T-helper 17 cell (primary cell): ENCODE measurements around the gene SELENOH. TPM values are rescaled to one million over a fixed set of nuclear protein-coding genes. Genes with fewer than 3 reads are reported as not detected.
A peak's percentile ranks its signal among the peaks of the same experiment; 100 is the strongest.
"Not testable (repeated sequence)": the region's sequence is repeated elsewhere in the genome, so short reads cannot be mapped to it uniquely, and the experiment has no call there.

Experiments used
- ATAC-seq: fragments of 150-1000 bp; cut with Tn5 transposase; 2 replicates; pipeline ENCODE4 v1.10.0; 2021; ENCODE audit warnings: mild to moderate bottlenecking, moderate library complexity
- DNase-seq, 3 donors: peaks; one replicate each; pipeline versions ENCODE4 v3.0.0 to v3.0.0-alpha.2; 2020 to 2021
- H3K9me3 ChIP-seq: one replicate; pipeline ENCODE4 v1.7.0; 2013; ENCODE audit warnings: low read length, mild to moderate bottlenecking; ENCODE audit not compliant: control insufficient read depth, poor library complexity, severe bottlenecking
- H3K27ac Mint-ChIP-seq: one replicate; pipeline ENCODE4 v1.8.0; 2022; ENCODE audit warnings: mild to moderate bottlenecking, moderate library complexity, mixed read lengths
- H3K27me3 Mint-ChIP-seq: one replicate; pipeline ENCODE4 v1.8.0; 2022; ENCODE audit warnings: mixed read lengths
- H3K36me3 Mint-ChIP-seq: one replicate; pipeline ENCODE4 v1.8.0; 2022; ENCODE audit warnings: low read depth, mixed read lengths
- H3K4me1 Mint-ChIP-seq: one replicate; pipeline ENCODE4 v1.8.0; 2022; ENCODE audit warnings: mild to moderate bottlenecking, mixed read lengths
- H3K4me3 Mint-ChIP-seq: one replicate; pipeline ENCODE4 v1.8.0; 2022; ENCODE audit warnings: mild to moderate bottlenecking, moderate library complexity, mixed read lengths
- total RNA-seq, 4 donors: library from RNA in 2 of 4; stranded (reverse) in 2 of 4; gene quantifications; one replicate each; pipeline ENCODE4 v1.2.3 and lab custom pipeline; 2022 to 2026

The SELENOH gene
- total RNA-seq, 2 donors from 2014 or later = 70.0 to 72.6 TPM

- H3K36me3 Mint-ChIP-seq, ATAC-seq, H3K4me3 Mint-ChIP-seq, H3K27me3 Mint-ChIP-seq, H3K9me3 ChIP-seq, DNase-seq, H3K27ac Mint-ChIP-seq: not testable (repeated sequence)
- H3K4me1 Mint-ChIP-seq = peaks cover 15% of the 10 kb centered on the region
Observed at GRCh38 chr11:57716726-57717125, 24.6 kb upstream of the SELENOH start.

- H3K4me1 Mint-ChIP-seq = peaks cover 6% of the 10 kb centered on the region
- H3K27me3 Mint-ChIP-seq = no peaks in the 10 kb centered on the region
- no peak overlapping the region for H3K4me3 Mint-ChIP-seq
- H3K9me3 ChIP-seq = no peaks in the 10 kb centered on the region
- DNase-seq (no peak), ATAC-seq (no peak)
- H3K36me3 Mint-ChIP-seq = no peaks in the 10 kb centered on the region
- H3K27ac Mint-ChIP-seq = no peak overlapping the region
Observed at GRCh38 chr11:57727185-57727584, 14.1 kb upstream of the SELENOH start.

- no peaks in the 10 kb centered on the region for H3K9me3 ChIP-seq
- H3K36me3 Mint-ChIP-seq = no peaks in the 10 kb centered on the region
- no peaks in the 10 kb centered on the region for H3K27me3 Mint-ChIP-seq
- DNase-seq (no peak), ATAC-seq (no peak)
- no peak overlapping the region for H3K4me3 Mint-ChIP-seq
- H3K4me1 Mint-ChIP-seq = peaks cover 7% of the 10 kb centered on the region
- H3K27ac Mint-ChIP-seq = no peak overlapping the region
Observed at GRCh38 chr11:57728829-57729228, 12.5 kb upstream of the SELENOH start.

GRCh38 chr11:57729479-57729878 lies 11.8 kb upstream of the SELENOH start:
- H3K4me3 Mint-ChIP-seq = no peak overlapping the region
- no peak overlapping the region for H3K27ac Mint-ChIP-seq
- ATAC-seq = no peak
- H3K9me3 ChIP-seq = no peaks in the 10 kb centered on the region
- H3K36me3 Mint-ChIP-seq = no peaks in the 10 kb centered on the region
- no peak for DNase-seq
- H3K4me1 Mint-ChIP-seq = peaks cover 7% of the 10 kb centered on the region
- H3K27me3 Mint-ChIP-seq = no peaks in the 10 kb centered on the region

DNA sequence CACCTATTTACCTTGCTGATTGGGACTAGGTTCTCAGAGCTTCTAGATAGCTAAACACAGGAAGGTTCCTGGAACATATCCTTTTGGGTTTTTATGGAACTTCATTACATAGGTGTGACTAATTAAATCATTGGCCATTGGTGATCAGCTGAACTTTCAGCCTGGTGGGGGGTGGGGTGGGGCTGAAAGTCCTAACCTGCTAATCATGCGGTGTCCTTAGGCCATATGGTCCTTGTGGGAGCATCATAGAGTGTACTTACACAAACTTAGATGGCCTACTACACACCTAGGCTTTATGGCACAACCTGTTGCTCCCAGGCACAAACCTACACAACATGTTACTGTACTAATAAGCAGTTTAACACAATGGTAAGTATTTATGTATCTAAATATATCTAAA lies 8.6 kb upstream of the SELENOH start:
- DNase-seq (no peak), ATAC-seq (no peak)
- Mint-ChIP-seq H3K4me1 (peaks cover 4% of the 10 kb centered on the region), H3K36me3 (no peaks in the 10 kb centered on the region), H3K4me3 (no peak overlapping the region), H3K27ac (no peak overlapping the region), H3K27me3 (no peaks in the 10 kb centered on the region)
- no peaks in the 10 kb centered on the region for H3K9me3 ChIP-seq

DNA sequence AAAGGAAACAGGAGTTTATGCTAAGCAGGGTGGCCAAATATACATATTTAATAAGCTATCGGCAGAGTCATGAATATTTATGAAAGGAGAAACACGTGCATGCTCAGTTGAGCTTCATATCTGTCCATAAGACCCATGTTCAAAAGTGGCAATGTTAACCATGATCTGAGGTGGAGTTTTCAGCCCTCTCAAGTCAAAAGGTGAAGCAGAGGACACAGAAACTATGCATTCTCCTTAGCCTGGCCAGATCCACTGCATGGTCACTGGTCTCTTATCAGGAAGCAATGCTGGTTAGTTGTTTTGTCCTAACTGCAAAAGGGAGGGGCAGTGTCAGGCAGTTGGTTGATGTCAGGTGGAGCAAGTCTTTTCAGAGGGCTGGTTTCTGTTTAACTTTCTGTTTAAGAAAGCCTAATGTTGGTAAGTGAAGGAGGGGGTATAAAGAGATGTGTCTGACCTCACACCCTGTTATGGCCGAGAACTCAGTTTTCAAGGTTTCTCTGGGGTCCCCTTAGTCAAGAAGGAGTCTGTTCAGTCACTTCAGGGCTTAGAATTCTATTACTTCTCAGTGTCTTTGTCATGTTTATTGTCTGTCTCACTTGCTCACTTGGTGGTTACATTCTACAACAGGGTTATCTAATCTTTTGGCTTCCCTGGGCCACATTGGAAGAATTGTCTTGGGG lies 5.5 kb upstream of the SELENOH start:
- Mint-ChIP-seq H3K36me3 (no peaks in the 10 kb centered on the region), H3K4me1 (peaks cover 5% of the 10 kb centered on the region)

DNA sequence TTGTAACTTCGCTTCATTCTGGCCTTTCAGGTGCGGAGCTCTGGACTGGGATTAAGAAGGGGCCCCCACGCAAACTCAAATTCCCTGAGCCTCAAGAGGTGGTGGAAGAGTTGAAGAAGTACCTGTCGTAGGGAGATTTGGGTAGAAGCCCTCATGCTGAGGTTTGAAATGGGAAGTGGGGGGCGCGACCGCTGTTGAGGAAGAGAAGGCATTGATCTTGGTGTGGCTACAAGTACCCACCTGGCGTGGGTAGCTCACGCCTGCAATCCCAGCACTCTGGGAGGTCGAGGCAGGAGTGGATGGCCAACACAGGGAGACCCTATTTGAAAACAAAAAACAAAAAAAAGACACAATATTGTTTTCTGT lies 779 bp downstream of the SELENOH start:
- no peaks in the 10 kb centered on the region for H3K9me3 ChIP-seq
- Mint-ChIP-seq H3K4me1 (peaks cover 24% of the 10 kb centered on the region), H3K36me3 (no peaks in the 10 kb centered on the region), H3K27me3 (no peaks in the 10 kb centered on the region), H3K4me3 (peak overlapping the region; percentile 98), H3K27ac (peak overlapping the region; percentile 97)
- ATAC-seq (no peak), DNase-seq (no peak)

More for the DNA sequence above, 5.5 kb upstream of the SELENOH start:
- H3K9me3 ChIP-seq = no peaks in the 10 kb centered on the region
- DNase-seq = no peak
- Mint-ChIP-seq H3K27me3 (no peaks in the 10 kb centered on the region), H3K27ac (peak overlapping the region; percentile 60), H3K4me3 (no peak overlapping the region)
- no peak for ATAC-seq

DNA sequence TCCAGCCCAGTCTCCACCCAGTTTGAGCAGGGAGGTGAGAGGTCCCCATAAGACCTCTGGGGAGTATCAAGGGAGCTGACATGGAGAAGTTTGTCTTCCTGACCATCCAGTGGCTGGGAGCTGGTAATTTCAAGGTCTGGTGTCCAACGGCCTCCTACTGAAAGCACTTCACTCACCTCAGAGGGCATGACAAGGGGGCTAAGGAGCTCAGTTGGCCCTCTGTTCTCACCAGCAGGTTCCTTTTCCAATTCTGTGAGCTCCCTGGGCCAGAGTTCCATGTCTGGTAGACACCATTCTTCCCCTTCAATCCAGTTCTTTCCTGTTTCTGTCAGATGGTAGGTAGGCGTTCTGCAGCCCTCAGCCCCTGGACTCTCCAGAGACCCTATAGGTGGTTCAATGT lies 3.1 kb downstream of the SELENOH start:
- DNase-seq = no peak
- Mint-ChIP-seq H3K36me3 (peaks cover 2% of the 10 kb centered on the region), H3K4me3 (no peak overlapping the region), H3K4me1 (peaks cover 27% of the 10 kb centered on the region), H3K27ac (peak overlapping the region; percentile 3), H3K27me3 (no peaks in the 10 kb centered on the region)
- no peak for ATAC-seq
- no peaks in the 10 kb centered on the region for H3K9me3 ChIP-seq

GRCh38 chr11:57745206-57745605 lies 3.9 kb downstream of the SELENOH start:
- DNase-seq (no peak), ATAC-seq (no peak)
- peaks cover 2% of the 10 kb centered on the region for H3K36me3 Mint-ChIP-seq
- no peaks in the 10 kb centered on the region for H3K27me3 Mint-ChIP-seq
- H3K9me3 ChIP-seq = no peaks in the 10 kb centered on the region
- H3K27ac Mint-ChIP-seq = no peak overlapping the region
- peaks cover 24% of the 10 kb centered on the region for H3K4me1 Mint-ChIP-seq
- H3K4me3 Mint-ChIP-seq = no peak overlapping the region

DNA sequence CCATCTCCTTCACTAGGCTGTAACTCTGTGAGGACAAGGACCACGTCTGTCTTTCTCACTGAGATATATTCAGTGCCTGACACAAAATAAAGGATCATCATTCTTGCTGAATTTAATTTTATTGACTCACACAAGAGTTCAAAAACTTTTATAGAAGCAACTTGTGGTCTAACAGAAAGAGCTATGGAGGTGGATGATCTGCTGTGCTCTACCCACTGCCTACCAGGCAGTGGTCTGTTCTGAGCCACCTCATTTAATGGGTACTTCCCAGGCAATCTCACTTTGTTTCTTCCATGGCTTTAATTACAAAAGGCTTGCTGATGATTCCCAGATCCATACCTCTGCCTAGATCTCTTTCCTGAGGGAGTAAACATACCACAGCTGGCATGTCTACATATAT lies 5.6 kb downstream of the SELENOH start:
- ATAC-seq (no peak), DNase-seq (no peak)
- Mint-ChIP-seq H3K4me1 (peaks cover 22% of the 10 kb centered on the region), H3K36me3 (peaks cover 2% of the 10 kb centered on the region), H3K27me3 (no peaks in the 10 kb centered on the region), H3K27ac (peak overlapping the region; percentile 66), H3K4me3 (no peak overlapping the region)
- no peaks in the 10 kb centered on the region for H3K9me3 ChIP-seq

GRCh38 chr11:57751176-57751575 lies 9.9 kb downstream of the SELENOH start:
- peaks cover 2% of the 10 kb centered on the region for H3K36me3 Mint-ChIP-seq
- ATAC-seq (no peak), DNase-seq (no peak)
- no peaks in the 10 kb centered on the region for H3K9me3 ChIP-seq
- H3K27ac Mint-ChIP-seq = peak overlapping the region; percentile 27
- H3K27me3 Mint-ChIP-seq = no peaks in the 10 kb centered on the region
- peaks cover 12% of the 10 kb centered on the region for H3K4me1 Mint-ChIP-seq
- no peak overlapping the region for H3K4me3 Mint-ChIP-seq

DNA sequence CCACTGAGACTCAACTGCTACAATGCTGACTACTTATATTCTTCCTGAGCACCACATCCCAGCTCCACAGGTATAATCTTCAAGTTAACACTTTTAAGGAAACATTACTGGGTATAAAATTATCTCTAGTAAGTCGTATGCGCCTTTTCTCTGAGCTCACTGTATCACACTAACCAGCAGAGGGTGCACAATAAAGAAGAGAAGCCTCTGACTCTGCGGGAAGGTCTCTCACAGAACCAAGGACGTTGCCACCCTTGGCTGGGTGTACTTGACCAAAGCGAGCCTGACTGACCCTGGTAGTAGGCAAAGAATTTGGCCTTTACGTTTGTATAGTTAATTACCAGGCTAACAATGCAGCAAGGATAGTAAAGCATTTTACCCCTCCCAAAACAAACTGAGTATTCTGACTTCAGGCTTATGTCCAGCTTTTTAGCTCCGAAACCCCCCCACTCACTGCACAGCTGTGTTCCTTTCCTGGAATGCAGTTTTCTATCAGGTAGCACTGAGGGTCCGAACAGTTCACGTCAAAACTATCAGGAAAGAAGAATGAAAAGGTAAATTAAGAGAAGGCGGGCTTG lies 10.5 kb downstream of the SELENOH start, which contains the start of gene BTBD18:
BTBD18 (minus strand) TSS at position 144 of the 578 bp plus-strand sequence. CDS start 631 bp downstream, outside the sequence.
- H3K4me3 Mint-ChIP-seq = no peak within 1 kb of the TSS
- ATAC-seq = peak; percentile 50
- peaks cover 12% of the 10 kb centered on the region for H3K4me1 Mint-ChIP-seq
- peaks cover 2% of the 10 kb centered on the region for H3K36me3 Mint-ChIP-seq
- H3K27ac Mint-ChIP-seq = peak within 1 kb of the TSS; percentile 27
- DNase-seq = no peak
- H3K9me3 ChIP-seq = no peaks in the 10 kb centered on the region
- H3K27me3 Mint-ChIP-seq = no peaks in the 10 kb centered on the region

DNA sequence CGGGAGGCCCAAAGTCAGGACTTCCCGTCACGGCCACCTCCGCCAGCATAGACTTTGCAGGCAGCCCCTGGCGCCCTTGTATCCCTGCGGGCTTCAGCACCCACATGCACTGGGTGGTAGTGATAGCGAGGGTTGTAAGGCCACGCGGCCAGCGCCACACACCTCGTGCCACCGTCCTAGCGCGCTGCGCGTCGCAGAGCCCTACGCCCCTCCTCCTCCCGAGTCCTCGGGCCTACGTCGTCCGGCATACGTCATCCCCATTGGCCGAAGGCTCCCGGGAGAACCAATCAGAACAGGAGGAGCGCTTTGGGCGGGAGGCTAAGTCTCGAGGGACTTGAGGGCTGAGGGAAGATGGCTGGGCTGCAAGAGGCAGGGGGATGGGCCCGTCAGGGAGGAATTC lies 11.7 kb downstream of the SELENOH start:
- no peak for DNase-seq
- H3K4me1 Mint-ChIP-seq = peaks cover 12% of the 10 kb centered on the region
- H3K9me3 ChIP-seq = no peaks in the 10 kb centered on the region
- no peak overlapping the region for H3K27ac Mint-ChIP-seq
- peaks cover 2% of the 10 kb centered on the region for H3K36me3 Mint-ChIP-seq
- H3K4me3 Mint-ChIP-seq = no peak overlapping the region
- no peak for ATAC-seq
- no peaks in the 10 kb centered on the region for H3K27me3 Mint-ChIP-seq

GRCh38 chr11:57758174-57758573 lies 16.9 kb downstream of the SELENOH start:
- H3K9me3 ChIP-seq = no peaks in the 10 kb centered on the region
- Mint-ChIP-seq H3K27me3 (no peaks in the 10 kb centered on the region), H3K4me1 (peaks cover 9% of the 10 kb centered on the region), H3K4me3 (no peak overlapping the region), H3K36me3 (no peaks in the 10 kb centered on the region), H3K27ac (no peak overlapping the region)
- DNase-seq (no peak), ATAC-seq (no peak)
